HCT116 (cell line): Measurements from ENCODE around the gene MUC20. TPM values are rescaled to one million over a fixed set of nuclear protein-coding genes. Genes with fewer than 3 reads are reported as not detected.

Source experiments
- ATAC-seq: fragments of 200-7000 bp; cut with Tn5 transposase; 2 replicates; pipeline ENCODE4 v1.9.1; 2020; ENCODE audit warnings: mild to moderate bottlenecking, moderate library complexity
- BruUV-seq: library from RNA; stranded (reverse); fragments of 400-500 nt; replicated peaks from 2 replicates; lab custom pipeline; 2021; lab: Mats Ljungman, UMichigan
- CTCF ChIA-PET: fragments of 300-600 bp; sonication (Branson Sonifier 250); formaldehyde crosslinking; loops from one replicate; lab custom pipeline; 2021; ENCODE audit warnings: antibody characterized with exemption; lab: Charles Lee
- POLR2A ChIA-PET: fragments of 300-600, 350-600 bp; sonication (Branson Sonifier 250); formaldehyde crosslinking; loops from one replicate; lab custom pipeline; 2021; ENCODE audit warnings: antibody characterized with exemption; lab: Charles Lee
- RAD21 ChIA-PET, 2 experiments: fragments of 300-600 bp; sonication (Branson Sonifier 250); formaldehyde crosslinking; loops; one replicate each; lab custom pipeline; 2023; ENCODE audit warnings: low total read pairs in 2 of 2; ENCODE audit not compliant: uncharacterized antibody in 2 of 2, unreplicated experiment in 2 of 2, low non-redundant PET in 1 of 2; lab: Charles Lee
- DNase-seq: peaks from one replicate; pipeline ENCODE4 v3.0.0-alpha.2; 2010; ENCODE audit warnings: low read depth, low spot score
- H2AFZ ChIP-seq: fragments of 200-600 bp; shearing (Covaris generic), sonication (generic); 2 replicates; pipeline ENCODE4 v1.6.1; 2017; ENCODE audit warnings: low read depth, mixed run types, mixed read lengths, antibody characterized with exemption, low read length; ENCODE audit not compliant: poor library complexity, severe bottlenecking
- H3K27ac ChIP-seq: 2 replicates; pipeline ENCODE4 v1.5.1; 2012; ENCODE audit warnings: low read depth, low read length
- H3K27me3 ChIP-seq: fragments of 200-600 bp; sonication (generic); 2 replicates; pipeline ENCODE4 v1.6.1; 2016; ENCODE audit warnings: mixed run types, low read length, mixed read lengths; ENCODE audit not compliant: insufficient read depth
- H3K36me3 ChIP-seq, 2 experiments: fragments of 200-500 bp in 1 of 2; fragments of 200-600 bp in 1 of 2; sonication (Bioruptor generic) in 1 of 2; sonication (generic) in 1 of 2; 2 replicates each; pipeline versions ENCODE4 v1.5.1 to v1.6.1; 2014 to 2016; ENCODE audit warnings: low read length in 2 of 2, inconsistent platforms in 1 of 2, mixed read lengths in 1 of 2, mixed run types in 1 of 2; ENCODE audit not compliant: insufficient read depth in 2 of 2, control insufficient read depth in 1 of 2
- H3K4me1 ChIP-seq, 2 experiments: fragments of 200-600 bp in 1 of 2; sonication (generic) in 1 of 2; 2 replicates each; pipeline versions ENCODE4 v1.5.1 to v1.6.1; 2012 to 2017; ENCODE audit warnings: low read length in 2 of 2, inconsistent platforms in 1 of 2, mild to moderate bottlenecking in 1 of 2, mixed read lengths in 1 of 2, mixed run types in 1 of 2, moderate library complexity in 1 of 2; ENCODE audit not compliant: insufficient read depth in 2 of 2, control insufficient read depth in 1 of 2
- H3K4me2 ChIP-seq: fragments of 200-600 bp; sonication (generic); 2 replicates; pipeline ENCODE4 v1.6.1; 2017; ENCODE audit warnings: mixed run types, low read length, mixed read lengths
- H3K4me3 ChIP-seq, 2 experiments: fragments of 200-600 bp in 1 of 2; sonication (generic) in 1 of 2; replicated peaks in 1 of 2; 2 replicates each; pipeline ENCODE4 v1.5.1; 2011 to 2016; ENCODE audit warnings: low read length in 2 of 2, control low read depth in 1 of 2, low read depth in 1 of 2, mild to moderate bottlenecking in 1 of 2, mixed read lengths in 1 of 2, mixed run types in 1 of 2
- H3K79me2 ChIP-seq: fragments of 200-600 bp; sonication (generic); 2 replicates; pipeline ENCODE4 v1.6.1; 2017; ENCODE audit warnings: mild to moderate bottlenecking, mixed run types, low read length, moderate library complexity, mixed read lengths; ENCODE audit not compliant: insufficient read depth
- H3K9ac ChIP-seq: fragments of 200-600 bp; sonication (generic); 2 replicates; pipeline ENCODE4 v1.6.1; 2016; ENCODE audit warnings: low read length, mixed read lengths
- H3K9me2 ChIP-seq: fragments of 200-600 bp; sonication (generic), shearing (Covaris generic); 2 replicates; pipeline ENCODE4 v1.6.1; 2017; ENCODE audit warnings: mixed run types, mild to moderate bottlenecking, moderate library complexity; ENCODE audit not compliant: insufficient read depth
- H3K9me3 ChIP-seq, 2 experiments: fragments of 200-500 bp in 1 of 2; fragments of 200-600 bp in 1 of 2; sonication (Bioruptor generic) in 1 of 2; sonication (generic) in 1 of 2; 2 replicates each; pipeline ENCODE4 v1.6.1; 2014 to 2017; ENCODE audit warnings: low read length in 2 of 2, mixed read lengths in 2 of 2, inconsistent platforms in 1 of 2, low read depth in 1 of 2, mild to moderate bottlenecking in 1 of 2, mixed run types in 1 of 2, moderate library complexity in 1 of 2; ENCODE audit not compliant: control insufficient read depth in 1 of 2, insufficient read depth in 1 of 2
- H4K20me1 ChIP-seq: fragments of 200-600 bp; sonication (generic), shearing (Covaris generic); 2 replicates; pipeline ENCODE4 v1.6.1; 2017; ENCODE audit warnings: mixed run types, mild to moderate bottlenecking, moderate library complexity; ENCODE audit not compliant: insufficient read depth
- CBX3 ChIP-seq: IDR thresholded peaks from 2 replicates; pipeline ENCODE4 v1.6.1; 2012; ENCODE audit warnings: low read depth
- CEBPB ChIP-seq: IDR thresholded peaks from 2 replicates; pipeline ENCODE4 v1.6.1; 2012; ENCODE audit warnings: low read depth
- EGR1 ChIP-seq: IDR thresholded peaks from 2 replicates; pipeline ENCODE4 v1.6.1; 2012; ENCODE audit warnings: low read depth
- ELF1 ChIP-seq: IDR thresholded peaks from 2 replicates; pipeline ENCODE4 v1.6.1; 2012; ENCODE audit warnings: low read depth, borderline replicate concordance
- EZH2phosphoT487 ChIP-seq: fragments of 200-600 bp; IDR thresholded peaks from 2 replicates; pipeline ENCODE4 v1.6.1; 2018; ENCODE audit warnings: antibody characterized with exemption, borderline replicate concordance
- FOSL1 ChIP-seq: IDR thresholded peaks from 2 replicates; pipeline ENCODE4 v1.6.1; 2012; ENCODE audit warnings: low read depth
- JUND ChIP-seq: IDR thresholded peaks from 2 replicates; pipeline ENCODE4 v1.6.1; 2012
- POLR2AphosphoS5 ChIP-seq: IDR thresholded peaks from 2 replicates; pipeline ENCODE4 v1.6.1; 2011; ENCODE audit warnings: mild to moderate bottlenecking, low read depth, low read length, moderate library complexity
- RAD21 ChIP-seq: IDR thresholded peaks from 2 replicates; pipeline ENCODE4 v1.6.1; 2012; ENCODE audit warnings: low read depth, mild to moderate bottlenecking
- SIN3A ChIP-seq: IDR thresholded peaks from 2 replicates; pipeline ENCODE4 v1.6.1; 2012; ENCODE audit warnings: low read depth
- SP1 ChIP-seq: IDR thresholded peaks from 2 replicates; pipeline ENCODE4 v1.6.1; 2012; ENCODE audit warnings: low read depth
- SRF ChIP-seq: IDR thresholded peaks from 2 replicates; pipeline ENCODE4 v1.6.1; 2012; ENCODE audit warnings: low read depth
- YY1 ChIP-seq: IDR thresholded peaks from 2 replicates; pipeline ENCODE4 v1.6.1; 2011; ENCODE audit warnings: low read length, low read depth, moderate library complexity, mild to moderate bottlenecking; ENCODE audit not compliant: insufficient replicate concordance; ENCODE audit errors: extremely low read depth
- ZFX ChIP-seq: fragments of 450-650 bp; IDR thresholded peaks from 2 replicates; pipeline ENCODE4 v1.6.1; 2017
- ZNF274 ChIP-seq: fragments of 200-500 bp; sonication (Bioruptor generic); IDR thresholded peaks from 2 replicates; pipeline ENCODE4 v1.6.1; 2014; ENCODE audit warnings: mild to moderate bottlenecking, low read depth, low read length, inconsistent platforms
- intact Hi-C: fragments of 100-400 bp; cut with micrococcal nuclease; formaldehyde crosslinking; loops from 2 replicates; pipeline ENCODE4 v1.10.0; 2022
- total RNA-seq: library from RNA; stranded (reverse); gene quantifications from one replicate; pipeline ENCODE4 v1.2.1, GENCODE V29; 2021; ENCODE audit not compliant: unreplicated experiment
- TF ChIP-seq, protein P1 (sequence below): IDR thresholded peaks from 2 replicates; pipeline ENCODE4 v1.6.1; 2012; ENCODE audit warnings: low read depth
- TF ChIP-seq, protein P2 (sequence below), 3 experiments: fragments of 200-600 bp in 1 of 3; sonication (generic) in 1 of 3; IDR thresholded peaks in 2 of 3; conservative IDR thresholded peaks in 1 of 3; 2 replicates each; pipeline ENCODE4 v1.5.1; 2012 to 2017; ENCODE audit warnings: low read depth in 2 of 3, low read length in 2 of 3, antibody characterized with exemption in 1 of 3, borderline replicate concordance in 1 of 3, control low read depth in 1 of 3, mild to moderate bottlenecking in 1 of 3, mixed read lengths in 1 of 3, mixed run types in 1 of 3, moderate library complexity in 1 of 3; ENCODE audit not compliant: insufficient read depth in 1 of 3
- TF ChIP-seq, protein P3 (sequence below): IDR thresholded peaks from 2 replicates; pipeline ENCODE4 v1.6.1; 2011; ENCODE audit warnings: mild to moderate bottlenecking, low read length, moderate library complexity; ENCODE audit not compliant: insufficient replicate concordance; ENCODE audit errors: extremely low read depth
- TF ChIP-seq, protein P4 (sequence below): IDR thresholded peaks from 2 replicates; pipeline ENCODE4 v1.6.1; 2012

The MUC20 gene
- total RNA-seq, 1 experiment from 2014 or later: 2.4 TPM

DNA sequence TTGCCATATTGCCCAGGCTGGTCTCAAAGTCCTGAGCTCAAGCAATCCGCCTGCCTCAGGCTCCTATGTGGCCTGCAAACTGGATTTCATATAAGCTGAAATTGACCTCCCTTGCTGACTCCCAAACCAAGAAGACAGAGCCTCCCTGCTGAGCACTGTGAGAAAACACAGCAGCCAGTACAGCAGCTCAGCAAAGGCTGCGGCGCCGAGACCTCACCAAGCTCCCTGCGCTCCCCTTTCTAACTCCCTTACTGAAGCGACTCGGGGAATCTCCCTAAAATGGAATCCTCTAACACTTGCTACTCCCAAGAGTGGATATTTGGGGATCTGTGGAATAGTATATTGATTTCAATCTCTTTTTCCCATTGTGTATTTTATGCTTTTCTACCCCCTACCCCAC lies 34.6 kb downstream of the MUC20 start:
- ChIA-PET CTCF (no interaction called here), POLR2A (no interaction called here), RAD21 (no interaction called here)
- no TSS peak for BruUV-seq
- H3K36me3 ChIP-seq: no peaks in the 10 kb centered on the region
- no peak overlapping the region for H3K4me2 ChIP-seq
- no peak for TF ChIP-seq CBX3
- TF ChIP-seq ELF1: no peak
- no peak for TF ChIP-seq ZNF274
- TF ChIP-seq YY1: no peak
- TF ChIP-seq EZH2phosphoT487: no peak
- TF ChIP-seq, protein P1, sequence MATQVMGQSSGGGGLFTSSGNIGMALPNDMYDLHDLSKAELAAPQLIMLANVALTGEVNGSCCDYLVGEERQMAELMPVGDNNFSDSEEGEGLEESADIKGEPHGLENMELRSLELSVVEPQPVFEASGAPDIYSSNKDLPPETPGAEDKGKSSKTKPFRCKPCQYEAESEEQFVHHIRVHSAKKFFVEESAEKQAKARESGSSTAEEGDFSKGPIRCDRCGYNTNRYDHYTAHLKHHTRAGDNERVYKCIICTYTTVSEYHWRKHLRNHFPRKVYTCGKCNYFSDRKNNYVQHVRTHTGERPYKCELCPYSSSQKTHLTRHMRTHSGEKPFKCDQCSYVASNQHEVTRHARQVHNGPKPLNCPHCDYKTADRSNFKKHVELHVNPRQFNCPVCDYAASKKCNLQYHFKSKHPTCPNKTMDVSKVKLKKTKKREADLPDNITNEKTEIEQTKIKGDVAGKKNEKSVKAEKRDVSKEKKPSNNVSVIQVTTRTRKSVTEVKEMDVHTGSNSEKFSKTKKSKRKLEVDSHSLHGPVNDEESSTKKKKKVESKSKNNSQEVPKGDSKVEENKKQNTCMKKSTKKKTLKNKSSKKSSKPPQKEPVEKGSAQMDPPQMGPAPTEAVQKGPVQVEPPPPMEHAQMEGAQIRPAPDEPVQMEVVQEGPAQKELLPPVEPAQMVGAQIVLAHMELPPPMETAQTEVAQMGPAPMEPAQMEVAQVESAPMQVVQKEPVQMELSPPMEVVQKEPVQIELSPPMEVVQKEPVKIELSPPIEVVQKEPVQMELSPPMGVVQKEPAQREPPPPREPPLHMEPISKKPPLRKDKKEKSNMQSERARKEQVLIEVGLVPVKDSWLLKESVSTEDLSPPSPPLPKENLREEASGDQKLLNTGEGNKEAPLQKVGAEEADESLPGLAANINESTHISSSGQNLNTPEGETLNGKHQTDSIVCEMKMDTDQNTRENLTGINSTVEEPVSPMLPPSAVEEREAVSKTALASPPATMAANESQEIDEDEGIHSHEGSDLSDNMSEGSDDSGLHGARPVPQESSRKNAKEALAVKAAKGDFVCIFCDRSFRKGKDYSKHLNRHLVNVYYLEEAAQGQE: no peak
- TF ChIP-seq, protein P2, sequence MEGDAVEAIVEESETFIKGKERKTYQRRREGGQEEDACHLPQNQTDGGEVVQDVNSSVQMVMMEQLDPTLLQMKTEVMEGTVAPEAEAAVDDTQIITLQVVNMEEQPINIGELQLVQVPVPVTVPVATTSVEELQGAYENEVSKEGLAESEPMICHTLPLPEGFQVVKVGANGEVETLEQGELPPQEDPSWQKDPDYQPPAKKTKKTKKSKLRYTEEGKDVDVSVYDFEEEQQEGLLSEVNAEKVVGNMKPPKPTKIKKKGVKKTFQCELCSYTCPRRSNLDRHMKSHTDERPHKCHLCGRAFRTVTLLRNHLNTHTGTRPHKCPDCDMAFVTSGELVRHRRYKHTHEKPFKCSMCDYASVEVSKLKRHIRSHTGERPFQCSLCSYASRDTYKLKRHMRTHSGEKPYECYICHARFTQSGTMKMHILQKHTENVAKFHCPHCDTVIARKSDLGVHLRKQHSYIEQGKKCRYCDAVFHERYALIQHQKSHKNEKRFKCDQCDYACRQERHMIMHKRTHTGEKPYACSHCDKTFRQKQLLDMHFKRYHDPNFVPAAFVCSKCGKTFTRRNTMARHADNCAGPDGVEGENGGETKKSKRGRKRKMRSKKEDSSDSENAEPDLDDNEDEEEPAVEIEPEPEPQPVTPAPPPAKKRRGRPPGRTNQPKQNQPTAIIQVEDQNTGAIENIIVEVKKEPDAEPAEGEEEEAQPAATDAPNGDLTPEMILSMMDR (IDR thresholded peaks at IDR 0.05 in 2 of 3, conservative IDR thresholded peaks at IDR 0.05 in 1 of 3; ENCODE audit: borderline replicate concordance in 1 of 3, insufficient read depth in 1 of 3, low read depth in 2 of 3, low read length in 2 of 3): no peak
- no peak for TF ChIP-seq CEBPB
- TF ChIP-seq, protein P3, sequence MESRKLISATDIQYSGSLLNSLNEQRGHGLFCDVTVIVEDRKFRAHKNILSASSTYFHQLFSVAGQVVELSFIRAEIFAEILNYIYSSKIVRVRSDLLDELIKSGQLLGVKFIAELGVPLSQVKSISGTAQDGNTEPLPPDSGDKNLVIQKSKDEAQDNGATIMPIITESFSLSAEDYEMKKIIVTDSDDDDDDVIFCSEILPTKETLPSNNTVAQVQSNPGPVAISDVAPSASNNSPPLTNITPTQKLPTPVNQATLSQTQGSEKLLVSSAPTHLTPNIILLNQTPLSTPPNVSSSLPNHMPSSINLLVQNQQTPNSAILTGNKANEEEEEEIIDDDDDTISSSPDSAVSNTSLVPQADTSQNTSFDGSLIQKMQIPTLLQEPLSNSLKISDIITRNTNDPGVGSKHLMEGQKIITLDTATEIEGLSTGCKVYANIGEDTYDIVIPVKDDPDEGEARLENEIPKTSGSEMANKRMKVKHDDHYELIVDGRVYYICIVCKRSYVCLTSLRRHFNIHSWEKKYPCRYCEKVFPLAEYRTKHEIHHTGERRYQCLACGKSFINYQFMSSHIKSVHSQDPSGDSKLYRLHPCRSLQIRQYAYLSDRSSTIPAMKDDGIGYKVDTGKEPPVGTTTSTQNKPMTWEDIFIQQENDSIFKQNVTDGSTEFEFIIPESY: no peak
- TF ChIP-seq EGR1: no peak
- no peak for TF ChIP-seq SP1
- TF ChIP-seq FOSL1: no peak
- TF ChIP-seq, protein P4, sequence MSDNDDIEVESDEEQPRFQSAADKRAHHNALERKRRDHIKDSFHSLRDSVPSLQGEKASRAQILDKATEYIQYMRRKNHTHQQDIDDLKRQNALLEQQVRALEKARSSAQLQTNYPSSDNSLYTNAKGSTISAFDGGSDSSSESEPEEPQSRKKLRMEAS: no peak
- TF ChIP-seq ZFX: no peak
- no peak for TF ChIP-seq JUND
- no peak for TF ChIP-seq POLR2AphosphoS5
- TF ChIP-seq SIN3A: no peak
- no peak for TF ChIP-seq RAD21
- no peak for TF ChIP-seq SRF
- no peak overlapping the region for H3K4me3 ChIP-seq
- H3K9me2 ChIP-seq: no peaks in the 10 kb centered on the region
- H3K4me1 ChIP-seq: peaks cover 2 to 8% of the 10 kb centered on the region in 2 experiments; a peak in 2 of 4 replicates
- ATAC-seq (no peak), DNase-seq (no peak)
- H3K79me2 ChIP-seq: no peaks in the 10 kb centered on the region
- no peaks in the 10 kb centered on the region for H3K27me3 ChIP-seq
- no peak overlapping the region for H3K9ac ChIP-seq
- no peaks in the 10 kb centered on the region for H3K9me3 ChIP-seq
- H2AFZ ChIP-seq: no peak overlapping the region
- intact Hi-C loops: no loop called here
- H3K27ac ChIP-seq: no peak overlapping the region
- no peaks in the 10 kb centered on the region for H4K20me1 ChIP-seq
